GM23338 (cell line): Measurements from ENCODE around the gene CASR. TPM values are rescaled to one million over a fixed set of nuclear protein-coding genes. Genes with fewer than 3 reads are reported as not detected.

ENCODE experiments used
- ATAC-seq: fragments of 200-7000 bp; cut with Tn5 transposase; 3 replicates; pipeline ENCODE4 v1.9.1; 2020
- DNase-seq: peaks from one replicate; pipeline ENCODE4 v3.0.0-alpha.2; 2015; ENCODE audit warnings: low spot score
- H2AFZ ChIP-seq: fragments of 200-600 bp; sonication (generic); 2 replicates; pipeline ENCODE4 v1.8.0; 2016; ENCODE audit warnings: antibody characterized with exemption, mild to moderate bottlenecking, moderate library complexity
- H3F3A ChIP-seq: fragments of 200-600 bp; sonication (generic); replicated peaks from 2 replicates; pipeline ENCODE4 v1.8.0; 2017; ENCODE audit warnings: antibody characterized with exemption, mixed run types, low read depth
- H3K27ac ChIP-seq: fragments of 200-600 bp; sonication (generic); 2 replicates; pipeline ENCODE4 v1.6.1; 2016; ENCODE audit warnings: low read depth
- H3K27me3 ChIP-seq: fragments of 200-600 bp; sonication (generic); 2 replicates; pipeline ENCODE4 v1.8.0; 2016; ENCODE audit warnings: mild to moderate bottlenecking, mixed run types, moderate library complexity; ENCODE audit not compliant: insufficient read depth
- H3K36me3 ChIP-seq: fragments of 200-600 bp; sonication (generic); 2 replicates; pipeline ENCODE4 v1.8.0; 2016; ENCODE audit warnings: mild to moderate bottlenecking; ENCODE audit not compliant: insufficient read depth
- H3K4me1 ChIP-seq: fragments of 200-600 bp; sonication (generic); 2 replicates; pipeline ENCODE4 v1.8.0; 2016; ENCODE audit warnings: mild to moderate bottlenecking, moderate library complexity; ENCODE audit not compliant: insufficient read depth
- H3K4me2 ChIP-seq: fragments of 200-600 bp; sonication (generic); 2 replicates; pipeline ENCODE4 v1.7.1; 2017; ENCODE audit warnings: mixed run types
- H3K4me3 ChIP-seq: fragments of 200-600 bp; sonication (generic); 2 replicates; pipeline ENCODE4 v1.6.1; 2016; ENCODE audit warnings: mixed run types
- H3K79me2 ChIP-seq: fragments of 200-600 bp; sonication (generic); replicated peaks from 2 replicates; pipeline ENCODE4 v1.8.0; 2017; ENCODE audit warnings: mild to moderate bottlenecking; ENCODE audit not compliant: insufficient read depth
- H3K9me2 ChIP-seq: fragments of 200-600 bp; sonication (generic); 2 replicates; pipeline ENCODE4 v1.8.0; 2017; ENCODE audit not compliant: insufficient read depth
- H4K20me1 ChIP-seq: fragments of 200-600 bp; sonication (generic); replicated peaks from 2 replicates; pipeline ENCODE4 v1.8.0; 2017; ENCODE audit warnings: mild to moderate bottlenecking; ENCODE audit not compliant: insufficient read depth
- H3K27ac Mint-ChIP-seq: 2 replicates; pipeline ENCODE4 v1.8.0; 2020; ENCODE audit warnings: inconsistent platforms, mild to moderate bottlenecking, moderate library complexity, mixed read lengths
- H3K27me3 Mint-ChIP-seq: 3 replicates; pipeline ENCODE4 v1.8.0; 2022; ENCODE audit warnings: low read depth, mild to moderate bottlenecking, moderate library complexity, mixed read lengths, inconsistent platforms; ENCODE audit not compliant: insufficient read depth, poor library complexity
- H3K36me3 Mint-ChIP-seq: 3 replicates; pipeline ENCODE4 v1.8.0; 2021; ENCODE audit warnings: low read depth, mild to moderate bottlenecking, inconsistent platforms, moderate library complexity, mixed read lengths
- H3K4me1 Mint-ChIP-seq: 3 replicates; pipeline ENCODE4 v1.8.0; 2020; ENCODE audit warnings: mild to moderate bottlenecking, inconsistent platforms, mixed read lengths
- H3K4me3 Mint-ChIP-seq: 3 replicates; pipeline ENCODE4 v1.8.0; 2021; ENCODE audit warnings: moderate library complexity, mild to moderate bottlenecking, inconsistent platforms, mixed read lengths
- H3K9me3 Mint-ChIP-seq: 3 replicates; pipeline ENCODE4 v1.8.0; 2020; ENCODE audit warnings: moderate library complexity, mild to moderate bottlenecking, inconsistent platforms, mixed read lengths
- EZH2phosphoT487 ChIP-seq: fragments of 200-600 bp; sonication (generic); IDR thresholded peaks from one replicate; pipeline ENCODE4 v1.8.1; 2018; ENCODE audit warnings: antibody characterized with exemption; ENCODE audit not compliant: unreplicated experiment
- POLR2AphosphoS5 ChIP-seq: IDR thresholded peaks from 2 replicates; pipeline ENCODE4 v1.6.1; 2016; ENCODE audit warnings: antibody characterized with exemption, low read depth
- STAT1 ChIP-seq: IDR thresholded peaks from one replicate; pipeline ENCODE4 v1.6.1; 2016; ENCODE audit warnings: antibody characterized with exemption; ENCODE audit not compliant: unreplicated experiment
- ZNF114 ChIP-seq: fragments of 250-450 bp; sonication (Bioruptor Pico); IDR thresholded peaks from 2 replicates; pipeline ENCODE4 v1.5.0; 2020; ENCODE audit warnings: mild to moderate bottlenecking, moderate library complexity
- polyA plus RNA-seq: library from polyadenylated mRNA; unstranded; fragments of >200 nt; fragmentation: Nextera tagmentation; extraction: Ambion mirVana; gene quantifications from 2 replicates; pipeline ENCODE4 v1.2.1, GENCODE V29; 2016
- total RNA-seq: library from RNA; depleted of rRNA; stranded (reverse); fragments of >200 nt; shearing (Covaris generic); gene quantifications from 2 replicates; pipeline ENCODE4 v1.2.3, GENCODE V29; 2014
- TF ChIP-seq, protein P1 (sequence below): fragments of 250-450 bp; sonication (Bioruptor Pico); IDR thresholded peaks from 2 replicates; pipeline ENCODE4 v1.5.0; 2020; ENCODE audit warnings: mild to moderate bottlenecking, moderate library complexity

CASR gene
- total and polyA plus RNA-seq, 2 experiments from 2014 or later = 0.08 to 0.56 TPM

DNA sequence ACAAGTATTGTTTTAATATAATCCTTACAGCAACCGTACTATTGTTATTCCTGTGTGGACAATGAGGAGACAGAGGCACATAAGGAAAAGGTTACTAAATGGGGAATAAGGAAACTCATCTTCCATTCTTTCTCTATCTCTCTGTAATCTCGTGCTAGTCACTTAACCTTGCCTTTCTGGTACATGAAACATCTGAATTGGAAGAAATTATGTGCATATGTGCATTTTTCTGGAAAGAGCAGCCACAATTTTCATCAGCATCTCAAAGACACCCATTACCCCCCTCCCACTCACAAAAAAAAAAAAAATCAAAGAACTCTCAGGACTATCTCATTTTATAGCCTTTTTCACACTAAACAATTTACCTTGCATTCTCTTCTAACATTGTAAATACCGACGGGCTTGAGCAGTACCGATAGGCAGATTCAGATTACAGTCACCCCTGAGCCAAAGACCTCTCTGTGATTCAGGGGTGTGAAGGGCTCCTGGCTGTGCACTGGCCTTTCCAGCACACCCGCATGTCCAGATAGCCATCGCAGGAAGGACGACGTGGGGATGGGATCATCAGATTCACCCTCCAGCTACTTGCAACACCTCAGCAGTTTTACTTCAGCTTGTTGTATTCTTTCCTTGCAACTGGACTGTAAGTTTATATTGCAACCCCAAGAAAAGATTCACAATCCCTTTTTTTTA, 48.1 kb downstream of the CASR start:
- Histone ChIP-seq H3K9me2 (0 out of 2 replicates have a peak, but pooled peaks cover 4% of the 10 kb centered on the region), H3K27ac (no peak overlapping the region), H3K4me2 (no peak overlapping the region), H2AFZ (no peak overlapping the region), H3K79me2 (no peaks in the 10 kb centered on the region), H3K27me3 (no peaks in the 10 kb centered on the region), H3K4me1 (no peaks in the 10 kb centered on the region), H4K20me1 (no peaks in the 10 kb centered on the region), H3K4me3 (no peak overlapping the region), H3F3A (no peaks in the 10 kb centered on the region), H3K36me3 (no peaks in the 10 kb centered on the region)
- TF ChIP-seq ZNF114 (CRISPR knock-in tag) (no peak), EZH2phosphoT487 (no peak), STAT1 (no peak)
- H3K36me3 Mint-ChIP-seq = no peaks in the 10 kb centered on the region
- peaks cover 6% of the 10 kb centered on the region; the same call in 2 of the 3 replicates for H3K9me3 Mint-ChIP-seq
- H3K4me3 Mint-ChIP-seq = no peak overlapping the region; the same call in 2 of the 3 replicates
- DNase-seq (no peak), ATAC-seq (no peak)
- no peak overlapping the region for H3K27ac Mint-ChIP-seq
- H3K4me1 Mint-ChIP-seq = peaks cover 8% of the 10 kb centered on the region
- H3K27me3 Mint-ChIP-seq = peaks cover 3% of the 10 kb centered on the region

DNA sequence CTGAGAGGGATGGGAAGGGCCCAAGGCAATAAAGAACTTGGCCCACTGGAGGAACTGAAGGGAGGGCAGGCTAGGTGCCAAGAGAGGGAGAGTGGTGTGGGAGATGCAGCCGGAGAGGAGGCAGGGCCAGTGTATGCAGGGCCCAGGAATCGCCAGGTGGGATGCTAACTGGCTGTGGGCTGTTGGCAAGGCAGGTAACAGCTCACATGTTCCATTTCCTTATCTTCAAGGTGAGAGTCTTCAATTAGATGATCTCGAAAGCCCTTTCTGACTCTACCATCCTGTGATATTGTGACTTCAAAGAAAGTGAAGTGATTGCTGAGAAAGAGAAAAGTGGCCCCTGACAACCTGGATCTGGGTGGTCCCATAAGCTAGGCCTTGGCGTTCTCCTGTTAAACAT, 49.0 kb downstream of the CASR start:
- 0 out of 2 replicates have a peak, but pooled peaks cover 4% of the 10 kb centered on the region for H3K9me2 ChIP-seq
- peaks cover 3% of the 10 kb centered on the region; the same call in 2 of the 3 replicates for H3K9me3 Mint-ChIP-seq
- no peak overlapping the region for H3K27ac ChIP-seq
- no peaks in the 10 kb centered on the region for H4K20me1 ChIP-seq
- H2AFZ ChIP-seq = no peak overlapping the region
- H3K4me3 Mint-ChIP-seq = no peak overlapping the region
- DNase-seq (no peak), ATAC-seq (no peak)
- H3K36me3 ChIP-seq = no peaks in the 10 kb centered on the region
- no peaks in the 10 kb centered on the region for H3K79me2 ChIP-seq
- peaks cover 8% of the 10 kb centered on the region for H3K4me1 Mint-ChIP-seq
- no peaks in the 10 kb centered on the region for H3F3A ChIP-seq
- no peaks in the 10 kb centered on the region for H3K27me3 ChIP-seq
- H3K27me3 Mint-ChIP-seq = peaks cover 3% of the 10 kb centered on the region
- no peak overlapping the region for H3K4me2 ChIP-seq
- TF ChIP-seq POLR2AphosphoS5 (no peak), STAT1 (no peak)
- TF ChIP-seq, protein P1, sequence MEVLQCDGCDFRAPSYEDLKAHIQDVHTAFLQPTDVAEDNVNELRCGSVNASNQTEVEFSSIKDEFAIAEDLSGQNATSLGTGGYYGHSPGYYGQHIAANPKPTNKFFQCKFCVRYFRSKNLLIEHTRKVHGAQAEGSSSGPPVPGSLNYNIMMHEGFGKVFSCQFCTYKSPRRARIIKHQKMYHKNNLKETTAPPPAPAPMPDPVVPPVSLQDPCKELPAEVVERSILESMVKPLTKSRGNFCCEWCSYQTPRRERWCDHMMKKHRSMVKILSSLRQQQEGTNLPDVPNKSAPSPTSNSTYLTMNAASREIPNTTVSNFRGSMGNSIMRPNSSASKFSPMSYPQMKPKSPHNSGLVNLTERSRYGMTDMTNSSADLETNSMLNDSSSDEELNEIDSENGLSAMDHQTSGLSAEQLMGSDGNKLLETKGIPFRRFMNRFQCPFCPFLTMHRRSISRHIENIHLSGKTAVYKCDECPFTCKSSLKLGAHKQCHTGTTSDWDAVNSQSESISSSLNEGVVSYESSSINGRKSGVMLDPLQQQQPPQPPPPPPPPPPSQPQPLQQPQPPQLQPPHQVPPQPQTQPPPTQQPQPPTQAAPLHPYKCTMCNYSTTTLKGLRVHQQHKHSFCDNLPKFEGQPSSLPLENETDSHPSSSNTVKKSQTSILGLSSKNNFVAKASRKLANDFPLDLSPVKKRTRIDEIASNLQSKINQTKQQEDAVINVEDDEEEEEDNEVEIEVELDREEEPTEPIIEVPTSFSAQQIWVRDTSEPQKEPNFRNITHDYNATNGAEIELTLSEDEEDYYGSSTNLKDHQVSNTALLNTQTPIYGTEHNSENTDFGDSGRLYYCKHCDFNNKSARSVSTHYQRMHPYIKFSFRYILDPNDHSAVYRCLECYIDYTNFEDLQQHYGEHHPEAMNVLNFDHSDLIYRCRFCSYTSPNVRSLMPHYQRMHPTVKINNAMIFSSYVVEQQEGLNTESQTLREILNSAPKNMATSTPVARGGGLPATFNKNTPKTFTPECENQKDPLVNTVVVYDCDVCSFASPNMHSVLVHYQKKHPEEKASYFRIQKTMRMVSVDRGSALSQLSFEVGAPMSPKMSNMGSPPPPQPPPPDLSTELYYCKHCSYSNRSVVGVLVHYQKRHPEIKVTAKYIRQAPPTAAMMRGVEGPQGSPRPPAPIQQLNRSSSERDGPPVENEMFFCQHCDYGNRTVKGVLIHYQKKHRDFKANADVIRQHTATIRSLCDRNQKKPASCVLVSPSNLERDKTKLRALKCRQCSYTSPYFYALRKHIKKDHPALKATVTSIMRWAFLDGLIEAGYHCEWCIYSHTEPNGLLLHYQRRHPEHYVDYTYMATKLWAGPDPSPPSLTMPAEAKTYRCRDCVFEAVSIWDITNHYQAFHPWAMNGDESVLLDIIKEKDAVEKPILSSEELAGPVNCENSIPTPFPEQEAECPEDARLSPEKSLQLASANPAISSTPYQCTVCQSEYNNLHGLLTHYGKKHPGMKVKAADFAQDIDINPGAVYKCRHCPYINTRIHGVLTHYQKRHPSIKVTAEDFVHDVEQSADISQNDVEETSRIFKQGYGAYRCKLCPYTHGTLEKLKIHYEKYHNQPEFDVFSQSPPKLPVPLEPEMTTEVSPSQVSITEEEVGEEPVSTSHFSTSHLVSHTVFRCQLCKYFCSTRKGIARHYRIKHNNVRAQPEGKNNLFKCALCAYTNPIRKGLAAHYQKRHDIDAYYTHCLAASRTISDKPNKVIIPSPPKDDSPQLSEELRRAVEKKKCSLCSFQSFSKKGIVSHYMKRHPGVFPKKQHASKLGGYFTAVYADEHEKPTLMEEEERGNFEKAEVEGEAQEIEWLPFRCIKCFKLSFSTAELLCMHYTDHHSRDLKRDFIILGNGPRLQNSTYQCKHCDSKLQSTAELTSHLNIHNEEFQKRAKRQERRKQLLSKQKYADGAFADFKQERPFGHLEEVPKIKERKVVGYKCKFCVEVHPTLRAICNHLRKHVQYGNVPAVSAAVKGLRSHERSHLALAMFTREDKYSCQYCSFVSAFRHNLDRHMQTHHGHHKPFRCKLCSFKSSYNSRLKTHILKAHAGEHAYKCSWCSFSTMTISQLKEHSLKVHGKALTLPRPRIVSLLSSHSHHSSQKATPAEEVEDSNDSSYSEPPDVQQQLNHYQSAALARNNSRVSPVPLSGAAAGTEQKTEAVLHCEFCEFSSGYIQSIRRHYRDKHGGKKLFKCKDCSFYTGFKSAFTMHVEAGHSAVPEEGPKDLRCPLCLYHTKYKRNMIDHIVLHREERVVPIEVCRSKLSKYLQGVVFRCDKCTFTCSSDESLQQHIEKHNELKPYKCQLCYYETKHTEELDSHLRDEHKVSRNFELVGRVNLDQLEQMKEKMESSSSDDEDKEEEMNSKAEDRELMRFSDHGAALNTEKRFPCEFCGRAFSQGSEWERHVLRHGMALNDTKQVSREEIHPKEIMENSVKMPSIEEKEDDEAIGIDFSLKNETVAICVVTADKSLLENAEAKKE (CRISPR knock-in tag) = no peak
- H3K4me1 ChIP-seq = no peaks in the 10 kb centered on the region
- no peak overlapping the region for H3K27ac Mint-ChIP-seq
- H3K36me3 Mint-ChIP-seq = no peaks in the 10 kb centered on the region
- no peak overlapping the region for H3K4me3 ChIP-seq
